Stimulated activated CD4-positive, alpha-beta T cell treated with anti-CD3 and anti-CD28 coated beads, Interleukin-1b, Interleukin-23, amount 100 ng/mL, for 24 hours (primary cell): ENCODE results near the gene SLC44A1.

Experiments
- DNase-seq, 4 experiments: peaks; one replicate each; pipeline ENCODE4 v3.0.0-alpha.2; 2020; ENCODE audit warnings: low read depth in 4 of 4, low spot score in 1 of 4

The SLC44A1 gene

GRCh38 chr9:105457560-105458294, 213.3 kb downstream of the SLC44A1 start:
- DNase-seq: no peak

- no peak for DNase-seq
Observed at GRCh38 chr9:105458404-105458803, 214.0 kb downstream of the SLC44A1 start.

GRCh38 chr9:105459336-105459735, 214.9 kb downstream of the SLC44A1 start:
- DNase-seq: no peak

GRCh38 chr9:105466898-105467455, 222.5 kb downstream of the SLC44A1 start:
- no peak for DNase-seq

- no peak for DNase-seq
Observed at GRCh38 chr9:105468875-105469274, 224.4 kb downstream of the SLC44A1 start.

GRCh38 chr9:105473221-105473620, 228.8 kb downstream of the SLC44A1 start:
- no peak for DNase-seq

GRCh38 chr9:105475302-105475701, 230.9 kb downstream of the SLC44A1 start:
- DNase-seq: no peak

GRCh38 chr9:105479846-105480245, 235.4 kb downstream of the SLC44A1 start:
- no peak for DNase-seq

- DNase-seq: no peak
Observed at GRCh38 chr9:105483618-105484017, 239.2 kb downstream of the SLC44A1 start.

- DNase-seq: no peak
Observed at GRCh38 chr9:105484226-105484625, 239.8 kb downstream of the SLC44A1 start.

- DNase-seq: no peak
Observed at GRCh38 chr9:105485131-105485530, 240.7 kb downstream of the SLC44A1 start.
